Suppressor macrophage treated with lipopolysaccharide for 4 hours (primary cell): ENCODE measurements around the gene TSPAN4.

Source experiments
- DNase-seq: peaks from one replicate; pipeline ENCODE4 v3.0.0-alpha.2; 2020

Gene TSPAN4

GRCh38 chr11:868394-868793 lies 25.7 kb downstream of the TSPAN4 start:
- DNase-seq: no peak

DNA sequence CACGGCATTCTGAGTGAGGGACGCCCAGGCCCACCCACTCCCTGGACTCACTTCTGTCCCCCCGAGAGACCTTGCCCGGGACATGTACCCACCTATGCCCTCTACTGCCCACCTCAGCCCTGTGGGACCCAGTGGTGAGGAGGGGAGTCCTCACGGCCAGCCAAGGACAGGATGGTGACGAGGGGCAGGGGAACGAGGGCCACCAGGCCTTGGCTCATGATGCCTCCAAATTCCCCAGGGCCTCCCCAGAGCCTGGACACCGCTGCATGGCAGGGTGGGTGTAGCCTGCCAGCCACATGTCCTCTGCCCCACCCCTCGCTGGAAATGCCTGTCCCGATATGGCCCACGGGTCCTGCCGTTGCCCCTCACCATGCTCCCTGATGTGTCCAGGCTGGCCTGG lies 26.1 kb downstream of the TSPAN4 start:
- no peak for DNase-seq

GRCh38 chr11:869399-870126 lies 26.9 kb downstream of the TSPAN4 start:
- DNase-seq: no peak

- DNase-seq: no peak
Measured at GRCh38 chr11:870127-870413, 27.4 kb downstream of the TSPAN4 start.

DNA sequence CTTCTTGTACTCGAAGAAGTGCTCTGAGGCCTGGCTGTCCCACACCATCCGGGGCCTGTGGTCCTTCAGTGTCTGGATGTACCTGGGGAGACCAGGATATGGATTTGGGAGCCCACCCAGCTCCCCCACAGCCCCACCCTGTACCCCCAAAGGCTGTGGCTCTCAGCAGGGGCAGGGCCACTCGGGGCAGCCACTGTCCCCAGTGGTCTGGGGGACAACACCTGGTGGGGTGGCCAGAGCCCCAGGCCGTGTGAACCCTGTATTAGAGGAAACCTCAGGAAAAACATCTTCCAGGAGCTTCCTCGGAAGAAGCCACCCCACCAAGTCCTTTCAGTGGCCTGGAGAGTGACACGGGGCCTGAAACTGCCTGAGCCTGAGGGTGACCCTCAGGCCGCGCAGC lies 27.8 kb downstream of the TSPAN4 start:
- DNase-seq: no peak

GRCh38 chr11:871472-871871 lies 28.8 kb downstream of the TSPAN4 start:
- DNase-seq: no peak

DNA sequence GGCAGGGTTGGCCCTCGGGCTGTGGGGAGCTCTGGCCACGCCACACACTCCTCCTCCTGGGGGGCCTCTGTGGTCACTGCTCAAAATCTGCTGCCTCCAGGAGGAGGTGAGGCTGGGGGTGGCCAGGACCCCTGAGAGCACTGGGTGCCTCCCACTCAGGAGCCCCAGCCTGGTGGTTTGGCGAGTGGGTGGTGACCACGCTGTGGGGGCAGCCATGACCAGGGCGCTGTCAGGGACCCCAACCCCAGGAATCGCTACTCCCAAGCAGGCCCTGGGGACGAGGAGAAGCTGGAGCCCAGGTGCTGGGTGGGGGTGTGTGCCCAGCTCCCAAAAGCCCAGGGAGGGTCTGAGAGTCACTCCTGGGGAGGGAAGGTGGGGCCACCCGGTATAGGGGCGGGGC lies 30.1 kb downstream of the TSPAN4 start:
- DNase-seq: no peak

DNA sequence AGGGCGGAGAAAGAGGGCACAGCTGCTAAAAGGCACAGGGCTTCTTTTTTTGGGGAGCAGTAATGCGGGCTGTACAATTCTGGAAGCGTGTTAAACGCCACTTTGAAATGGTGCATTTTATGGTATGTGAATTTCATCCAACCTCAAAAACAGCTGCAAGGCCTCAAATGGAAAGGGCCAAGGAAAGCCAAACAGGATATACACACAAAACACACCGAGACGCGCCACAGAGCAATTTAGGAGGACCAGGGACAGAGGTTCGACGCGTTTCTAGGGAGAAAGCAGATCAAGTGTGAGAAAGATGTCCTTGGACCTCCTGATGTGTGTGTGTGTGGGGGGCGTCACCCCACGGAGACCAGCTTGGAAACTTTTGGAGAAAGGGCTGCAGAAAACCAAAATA lies 31.1 kb downstream of the TSPAN4 start:
- no peak for DNase-seq

- no peak for DNase-seq
Measured at GRCh38 chr11:875203-875602, 32.6 kb downstream of the TSPAN4 start.

DNA sequence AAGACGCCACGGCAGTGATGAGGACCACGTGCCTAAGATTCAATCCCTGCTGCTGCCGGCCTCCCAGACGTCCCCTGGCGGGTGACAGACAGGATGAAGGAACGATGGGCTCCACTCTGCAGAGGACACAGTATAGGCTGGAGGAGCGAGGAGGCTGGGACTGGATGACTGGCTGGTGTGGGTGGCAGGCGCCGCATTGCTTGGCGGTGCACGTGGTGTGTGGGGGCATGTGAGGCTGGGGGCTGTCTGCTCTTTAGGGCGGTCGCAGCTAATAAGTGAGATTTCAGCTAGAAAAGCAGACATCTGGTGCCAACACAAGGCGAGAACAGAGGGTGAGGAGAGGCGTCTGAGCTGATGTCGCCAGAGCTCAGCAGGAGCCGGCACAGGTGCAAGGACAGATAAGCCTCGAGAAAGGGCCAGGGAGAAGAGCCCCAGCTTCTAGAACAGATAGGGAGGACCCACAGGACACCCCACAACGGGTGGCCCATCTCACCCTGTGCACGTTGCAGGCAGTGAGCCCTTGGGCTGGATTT lies 33.2 kb downstream of the TSPAN4 start:
- DNase-seq: no peak

- DNase-seq: no peak
Measured at GRCh38 chr11:876545-876944, 33.9 kb downstream of the TSPAN4 start.

- no peak for DNase-seq
Measured at GRCh38 chr11:877565-877964, 34.9 kb downstream of the TSPAN4 start.

- no peak for DNase-seq
Measured at GRCh38 chr11:880447-880846, 37.8 kb downstream of the TSPAN4 start.

GRCh38 chr11:882596-882995 lies 39.9 kb downstream of the TSPAN4 start:
- no peak for DNase-seq

DNA sequence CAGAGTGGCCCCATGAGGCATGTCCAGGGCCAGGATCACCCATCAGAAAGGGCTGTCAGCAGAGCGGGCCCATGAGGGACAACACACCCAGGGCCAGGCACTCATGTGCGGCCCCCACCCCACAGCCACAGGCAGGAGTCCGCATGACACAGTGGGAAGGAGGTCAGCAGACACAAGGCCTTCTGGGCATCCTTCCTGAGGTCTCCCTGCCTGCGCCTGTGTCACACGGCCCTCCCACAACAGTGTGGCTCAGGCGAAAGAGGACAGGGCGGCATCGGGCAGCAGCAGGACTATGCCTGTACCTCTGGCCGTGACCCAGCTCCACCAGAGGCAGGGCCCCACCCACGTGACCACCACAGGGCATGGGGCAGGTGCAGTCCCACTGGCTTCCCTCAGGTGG lies 40.9 kb downstream of the TSPAN4 start:
- no peak for DNase-seq

- no peak for DNase-seq
Measured at GRCh38 chr11:884578-885070, 42.0 kb downstream of the TSPAN4 start.

GRCh38 chr11:886568-886967 lies 43.9 kb downstream of the TSPAN4 start:
- DNase-seq: no peak

GRCh38 chr11:887589-887988 lies 44.9 kb downstream of the TSPAN4 start:
- no peak for DNase-seq

DNA sequence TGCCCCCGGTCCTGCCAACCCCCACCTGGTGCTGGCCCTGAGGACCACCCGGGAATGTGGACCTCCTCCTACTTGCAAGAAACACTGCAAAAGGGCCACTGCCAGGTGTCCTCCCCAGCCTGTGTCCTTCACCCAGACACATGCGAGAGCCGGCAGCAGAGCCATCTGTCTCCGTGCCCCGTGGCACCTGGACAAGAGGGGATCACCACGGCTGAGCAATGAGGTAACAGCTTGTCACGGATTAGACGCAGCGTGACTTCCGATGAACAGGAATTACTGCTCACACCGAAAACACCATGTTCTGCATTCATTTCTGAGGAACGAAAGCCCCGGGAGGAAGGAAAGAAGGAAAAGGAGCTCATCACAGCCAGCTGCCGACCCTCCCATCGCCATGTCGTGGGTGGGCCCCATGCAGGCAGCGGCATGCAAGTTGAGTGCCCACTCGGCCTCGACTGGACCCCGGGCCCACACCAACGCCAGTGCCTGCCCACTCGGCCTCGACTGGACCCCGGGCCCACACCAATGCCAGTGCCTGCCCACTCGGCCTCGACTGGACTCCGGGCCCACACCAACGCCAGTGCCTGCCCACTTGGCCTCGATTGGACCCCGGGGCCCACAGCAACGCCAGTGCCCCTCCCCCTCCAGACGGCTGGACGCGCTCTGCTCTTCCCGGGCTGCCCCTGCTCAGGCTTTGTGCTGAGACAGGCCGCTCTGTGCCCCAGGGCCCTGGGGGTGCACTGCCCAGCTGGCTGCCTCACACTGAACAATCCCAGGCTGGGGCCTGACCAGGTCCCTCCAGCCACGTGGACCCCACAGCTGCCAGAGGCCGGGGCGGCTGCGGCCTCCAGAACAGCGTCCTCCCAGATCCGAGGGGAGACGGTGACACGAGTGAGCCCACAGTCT lies 45.9 kb downstream of the TSPAN4 start:
- DNase-seq: no peak

DNA sequence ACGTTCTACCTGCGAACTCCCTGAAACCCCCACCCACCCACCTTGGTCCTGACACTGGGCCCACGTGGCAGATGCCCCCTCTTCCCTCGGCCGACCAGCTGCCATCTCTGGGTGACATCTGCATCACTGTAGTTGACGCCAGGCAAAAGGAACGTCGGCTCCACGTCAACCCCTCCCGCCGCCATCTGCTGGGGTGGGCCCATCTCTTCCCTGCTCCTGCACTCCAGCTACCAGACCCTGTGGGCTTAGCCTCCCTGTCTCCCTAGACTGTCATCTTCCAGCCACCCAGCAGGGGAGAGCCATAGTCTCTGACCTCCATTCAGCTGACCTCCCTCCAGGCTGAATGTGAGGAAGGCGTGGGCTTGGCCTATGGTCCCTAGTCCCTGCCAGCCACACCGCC lies 46.6 kb downstream of the TSPAN4 start:
- DNase-seq: no peak

- DNase-seq: no peak
Measured at GRCh38 chr11:889687-890475, 47.2 kb downstream of the TSPAN4 start.

DNA sequence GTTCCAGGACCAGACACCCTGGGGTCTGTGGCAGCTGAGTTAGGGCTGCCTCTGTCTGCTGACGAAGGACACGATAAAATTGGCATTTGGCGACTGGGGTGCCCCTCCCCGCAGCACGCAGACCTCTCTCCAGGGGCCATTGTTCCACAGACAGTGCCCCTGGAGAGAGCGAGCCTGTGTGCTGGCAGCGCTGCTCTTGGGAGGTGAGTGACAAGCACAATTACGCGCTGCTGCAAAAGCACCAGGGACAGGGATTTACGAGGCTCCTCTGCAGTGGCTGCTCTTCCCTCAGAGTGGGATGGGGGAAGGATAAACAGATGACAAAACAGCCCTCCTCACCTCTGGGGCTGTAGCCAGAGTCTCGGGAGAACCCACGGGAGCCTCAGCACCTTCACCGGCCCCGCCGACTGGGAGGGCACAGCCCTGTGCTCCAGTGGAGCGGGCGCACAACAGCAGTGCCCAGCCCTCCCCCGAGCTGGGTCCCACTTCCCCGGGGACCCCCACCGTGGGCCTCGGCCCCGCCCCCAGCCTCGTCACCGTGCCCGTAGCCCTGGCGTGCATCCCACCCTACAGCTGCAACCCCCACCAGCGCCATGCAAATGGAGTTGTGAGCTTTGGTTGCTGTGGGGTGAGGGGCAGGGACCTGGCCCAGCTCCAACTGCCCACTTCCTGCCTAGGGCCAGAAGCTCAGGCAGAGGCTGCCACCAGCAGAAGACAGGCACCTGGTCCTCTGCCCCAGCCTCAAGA lies 48.3 kb downstream of the TSPAN4 start:
- DNase-seq: no peak
